SU-DHL-6 (cell line): ENCODE measurements around the gene LRRC25.

ENCODE experiments used
- CTCF ChIP-seq: fragments of 200-600 bp; sonication (generic); IDR thresholded peaks from one replicate; pipeline ENCODE4 v1.5.1; 2017; ENCODE audit warnings: antibody characterized with exemption, mild to moderate bottlenecking, low read length, moderate library complexity; ENCODE audit not compliant: insufficient read depth, poor library complexity, severe bottlenecking
- EZH2phosphoT487 ChIP-seq: fragments of 200-600 bp; sonication (generic), shearing (Covaris generic); conservative IDR thresholded peaks from 2 replicates; pipeline ENCODE4 v1.6.1; 2018; ENCODE audit warnings: mild to moderate bottlenecking, antibody characterized with exemption, low read length, moderate library complexity, mixed read lengths

DNA sequence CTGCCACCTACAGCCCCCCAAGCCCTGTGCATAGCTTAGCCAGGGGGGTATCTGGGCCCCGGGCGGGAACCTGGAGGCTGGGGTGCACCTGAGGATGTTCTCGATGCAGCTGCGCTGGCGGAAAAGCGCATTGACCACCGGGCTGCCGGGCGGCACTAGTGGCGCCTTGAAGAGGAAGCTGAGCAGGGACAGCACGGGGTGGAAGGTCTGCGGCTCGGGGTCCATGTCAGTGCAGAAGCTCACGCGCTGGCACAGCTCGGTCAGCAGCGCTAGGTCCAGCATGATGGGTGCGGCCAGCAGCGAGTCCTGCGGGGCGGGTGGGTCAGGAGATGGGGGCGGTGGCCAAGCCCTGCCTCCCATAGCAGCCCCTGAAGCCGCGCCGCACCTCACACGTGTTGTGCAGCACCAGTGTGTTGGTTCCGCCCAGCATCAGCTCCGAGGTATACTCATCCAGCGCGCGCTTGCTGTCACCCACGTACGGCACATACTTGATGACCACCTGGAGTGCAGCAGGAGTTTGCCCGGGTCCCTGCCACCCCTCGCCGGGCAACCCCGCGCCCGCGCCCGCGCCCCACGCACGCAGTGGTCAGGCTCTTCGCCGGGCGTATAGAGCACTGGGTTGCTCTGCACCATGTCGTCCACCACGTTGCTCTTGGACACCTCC, 37.9 kb upstream of the LRRC25 start:
- TF ChIP-seq CTCF (no peak), EZH2phosphoT487 (no peak)
